ENCODE data around the gene ERF. TPM values are rescaled to one million over a fixed set of nuclear protein-coding genes. Genes with fewer than 3 reads are reported as not detected.

Gene ERF
- total RNA-seq, 1 donor from 2014 or later: 28.0 TPM

DNA sequence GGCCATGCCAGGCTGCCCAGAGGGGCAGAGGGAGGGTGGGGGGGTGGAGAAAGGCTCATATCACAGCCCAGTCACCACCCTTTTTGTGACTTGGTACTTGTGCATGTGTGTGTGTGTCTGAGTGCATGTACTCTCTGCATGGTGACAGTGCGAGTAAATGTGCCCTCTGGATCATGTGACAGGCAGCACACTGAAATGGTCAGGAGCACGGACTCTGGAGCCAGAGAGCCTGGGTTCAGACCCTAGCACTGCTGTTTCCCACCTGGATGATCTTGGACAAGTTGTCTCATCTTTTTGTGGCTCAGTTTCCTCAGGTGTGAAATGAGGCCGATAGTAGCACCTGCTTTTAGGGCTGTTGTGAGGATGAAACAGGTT, 16.1 kb upstream of the ERF start:
- H3K4me3 Mint-ChIP-seq (ENCODE audit: unreplicated experiment): peak overlapping the region; percentile 67
- H3K4me1 Mint-ChIP-seq (ENCODE audit: low read depth, unreplicated experiment): peaks cover 21% of the 10 kb centered on the region
- peaks cover 4% of the 10 kb centered on the region for H3K27me3 Mint-ChIP-seq (ENCODE audit: unreplicated experiment)
- no peak overlapping the region for H3K27ac Mint-ChIP-seq (ENCODE audit: unreplicated experiment)
- no peak for DNase-seq
- H3K36me3 Mint-ChIP-seq (ENCODE audit: unreplicated experiment): no peaks in the 10 kb centered on the region
- peaks cover 7% of the 10 kb centered on the region for H3K9me3 Mint-ChIP-seq (ENCODE audit: unreplicated experiment)
- TF ChIP-seq CTCF (IDR thresholded peaks at IDR 0.05; ENCODE audit: partially characterized antibody, unreplicated experiment): no peak

DNA sequence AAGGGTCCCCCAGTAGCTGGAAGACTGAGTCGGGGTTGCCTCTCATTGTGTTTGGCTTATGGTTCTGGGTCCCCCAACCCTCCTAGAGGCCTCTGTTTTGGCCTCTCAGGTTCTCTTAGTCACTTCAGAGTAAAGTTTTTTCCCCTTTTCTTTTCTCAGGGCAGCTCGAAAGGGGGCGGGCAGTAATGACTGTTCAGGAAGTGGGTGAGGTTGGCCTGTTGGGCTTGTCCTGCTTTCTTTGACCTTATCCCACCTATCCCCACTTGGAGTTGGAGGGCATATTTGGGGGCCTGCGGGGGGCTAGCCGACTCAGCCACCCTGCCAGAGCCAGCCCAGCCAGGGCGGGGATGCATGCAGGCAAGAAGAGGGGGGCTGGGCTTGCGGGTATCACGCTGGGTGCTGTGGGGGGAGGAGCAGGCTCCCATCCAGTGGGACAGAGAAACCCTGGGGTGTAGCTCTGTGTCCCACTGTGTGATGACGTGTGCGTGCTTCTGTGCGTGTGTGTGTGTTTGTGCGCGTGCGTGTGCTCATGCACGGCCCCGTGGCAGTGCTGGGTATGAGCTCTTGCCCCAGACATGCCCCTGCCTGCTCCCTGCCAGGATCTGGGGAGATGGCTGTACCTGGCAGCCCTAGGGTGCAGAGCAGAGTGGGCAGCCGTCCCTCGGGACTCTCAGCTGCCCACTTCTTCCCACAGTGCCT, 15.6 kb upstream of the ERF start:
- H3K36me3 Mint-ChIP-seq (ENCODE audit: unreplicated experiment): no peaks in the 10 kb centered on the region
- TF ChIP-seq CTCF (IDR thresholded peaks at IDR 0.05; ENCODE audit: partially characterized antibody, unreplicated experiment): no peak
- peaks cover 6% of the 10 kb centered on the region for H3K27me3 Mint-ChIP-seq (ENCODE audit: unreplicated experiment)
- H3K4me1 Mint-ChIP-seq (ENCODE audit: low read depth, unreplicated experiment): peaks cover 24% of the 10 kb centered on the region
- peak overlapping the region; percentile 97 for H3K4me3 Mint-ChIP-seq (ENCODE audit: unreplicated experiment)
- H3K9me3 Mint-ChIP-seq (ENCODE audit: unreplicated experiment): peaks cover 7% of the 10 kb centered on the region
- no peak for DNase-seq
- H3K27ac Mint-ChIP-seq (ENCODE audit: unreplicated experiment): no peak overlapping the region

DNA sequence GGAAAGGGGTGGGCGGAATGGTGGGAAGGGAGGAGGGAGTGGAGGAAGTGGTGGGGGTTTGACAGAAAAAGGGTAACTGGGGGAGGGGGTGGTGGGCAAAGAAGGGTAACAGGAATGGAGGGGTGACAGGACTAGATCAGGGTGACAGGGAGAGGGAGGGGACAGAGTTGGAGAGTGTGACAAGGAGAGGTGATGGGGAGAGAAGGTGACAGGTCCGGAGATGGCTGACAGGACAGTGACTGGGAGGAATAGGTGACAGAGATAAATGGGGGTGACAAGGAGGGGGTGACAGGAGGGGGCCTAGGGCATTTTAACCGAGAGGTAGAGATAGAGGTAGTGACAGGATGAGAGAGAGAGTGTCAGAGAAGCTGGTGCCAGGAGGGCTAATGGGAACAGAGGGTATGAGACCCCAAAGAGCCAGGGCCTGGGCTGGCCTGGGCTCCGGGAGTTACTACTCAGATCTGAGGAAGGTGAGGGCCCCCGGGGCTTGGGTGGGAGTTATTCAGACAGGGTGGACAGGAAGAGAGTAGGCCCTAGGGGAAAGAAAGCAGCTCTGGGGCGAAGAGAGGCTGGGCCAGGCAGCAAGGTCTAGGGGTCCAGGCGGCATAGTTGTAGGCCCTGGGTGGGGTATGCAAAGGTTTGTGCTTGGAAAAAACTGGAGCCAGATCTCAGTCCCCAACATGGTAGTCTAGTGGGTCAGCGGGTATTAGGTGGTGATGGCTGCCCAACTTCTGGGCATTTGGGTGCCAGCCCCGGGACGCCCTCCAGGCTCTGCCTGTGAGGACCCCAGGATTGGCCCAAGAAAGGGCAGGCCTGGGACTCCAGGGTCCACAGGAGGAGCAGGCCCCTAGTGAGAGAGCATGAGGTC, 14.8 kb upstream of the ERF start:
- Mint-ChIP-seq H3K9me3 (ENCODE audit: unreplicated experiment) (peaks cover 2% of the 10 kb centered on the region), H3K4me3 (ENCODE audit: unreplicated experiment) (peak overlapping the region; percentile 97), H3K4me1 (ENCODE audit: low read depth, unreplicated experiment) (peaks cover 19% of the 10 kb centered on the region)

DNA sequence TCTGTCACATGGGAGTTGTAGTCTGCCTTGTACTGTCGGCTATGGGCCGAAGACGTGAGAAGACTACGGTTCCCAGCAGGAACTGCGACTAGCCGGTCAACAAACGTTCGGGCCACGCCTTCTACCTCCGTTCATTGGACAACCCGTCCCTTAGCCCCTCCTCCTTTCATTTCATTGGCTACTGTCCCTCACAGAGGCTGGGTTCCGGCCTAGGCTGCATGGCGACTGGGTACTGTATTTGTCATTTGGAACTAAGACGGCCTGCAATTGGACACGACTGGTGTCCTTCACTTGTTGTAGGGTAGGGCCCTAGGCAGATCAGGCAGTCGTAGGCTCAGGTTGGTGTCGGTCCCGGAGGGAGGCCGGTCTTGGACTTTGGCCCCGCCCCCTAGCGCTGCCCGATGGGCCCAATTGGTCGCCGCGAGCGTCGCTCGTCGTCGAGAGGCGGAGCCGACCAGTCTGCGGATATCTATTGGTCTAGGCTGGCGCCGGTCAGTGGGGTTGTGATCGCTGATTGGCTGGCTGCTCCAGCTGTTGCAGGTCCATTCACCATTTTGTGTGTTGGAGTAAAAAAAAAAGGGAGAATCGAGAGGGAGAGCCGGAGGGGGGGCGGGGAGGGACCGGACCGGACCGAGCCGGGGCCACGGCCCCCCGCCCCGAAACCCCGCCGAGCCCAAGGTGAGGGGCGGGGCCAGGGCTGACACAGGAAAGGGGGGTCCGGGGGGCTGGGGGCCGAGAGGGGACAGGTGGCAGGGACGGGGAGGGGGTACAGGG, 14.0 kb upstream of the ERF start, which contains the start of gene CIC:
Gene CIC, plus strand, starts transcription at position 549 of the 774 bp plus-strand sequence. CDS start 2,532 bp downstream, outside the sequence.
- TF ChIP-seq CTCF (IDR thresholded peaks at IDR 0.05; ENCODE audit: partially characterized antibody, unreplicated experiment): no peak
- peaks cover 6% of the 10 kb centered on the region for H3K27me3 Mint-ChIP-seq (ENCODE audit: unreplicated experiment)
- H3K36me3 Mint-ChIP-seq (ENCODE audit: unreplicated experiment): no peaks in the 10 kb centered on the region
- H3K9me3 Mint-ChIP-seq (ENCODE audit: unreplicated experiment): peaks cover 2% of the 10 kb centered on the region
- DNase-seq: peak; percentile 99
- peak within 1 kb of the TSS; percentile 97 for H3K4me3 Mint-ChIP-seq (ENCODE audit: unreplicated experiment)
- H3K27ac Mint-ChIP-seq (ENCODE audit: unreplicated experiment): peak within 1 kb of the TSS; percentile 93
- peaks cover 17% of the 10 kb centered on the region for H3K4me1 Mint-ChIP-seq (ENCODE audit: low read depth, unreplicated experiment)

More for the DNA sequence above, 14.8 kb upstream of the ERF start:
- peaks cover 6% of the 10 kb centered on the region for H3K27me3 Mint-ChIP-seq (ENCODE audit: unreplicated experiment)
- TF ChIP-seq CTCF (IDR thresholded peaks at IDR 0.05; ENCODE audit: partially characterized antibody, unreplicated experiment): no peak
- H3K36me3 Mint-ChIP-seq (ENCODE audit: unreplicated experiment): no peaks in the 10 kb centered on the region
- no peak for DNase-seq
- H3K27ac Mint-ChIP-seq (ENCODE audit: unreplicated experiment): peak overlapping the region; percentile 93

Measured in glutamatergic neuron (in vitro differentiated cells).